Measurements from ENCODE around the gene MET.

DNA sequence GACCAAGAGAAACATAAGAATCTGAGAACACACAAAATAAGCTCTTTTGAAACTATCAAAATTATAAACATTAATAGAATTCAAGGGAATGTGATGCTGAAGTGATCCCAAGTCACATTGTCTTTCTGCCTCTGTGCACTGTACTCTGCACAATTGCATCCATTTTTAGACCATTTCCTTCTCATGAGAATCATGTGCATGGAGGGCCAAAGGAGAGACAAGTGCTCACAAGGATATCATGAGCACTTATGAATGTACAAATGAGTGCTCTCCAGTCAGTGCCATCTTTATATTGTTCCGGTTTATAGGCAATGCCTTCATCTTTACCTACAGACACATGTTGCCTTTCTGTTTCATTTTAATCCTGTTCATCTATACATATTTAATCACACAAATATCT, 36.9 kb downstream of the MET start:
- TF ChIP-seq EZH2 (IDR thresholded peaks at IDR 0.05; ENCODE audit: borderline replicate concordance, insufficient read depth, low read length, poor library complexity, severe bottlenecking) = no peak
- no peak for TF ChIP-seq CTCF (IDR thresholded peaks at IDR 0.05; ENCODE audit: poor library complexity, severe bottlenecking)
- no peak for TF ChIP-seq EP300 (conservative IDR thresholded peaks at IDR 0.05; ENCODE audit: poor library complexity, severe bottlenecking)
- no peak for TF ChIP-seq POLR2AphosphoS5 (IDR thresholded peaks at IDR 0.05)
- TF ChIP-seq MXI1 (conservative IDR thresholded peaks at IDR 0.05; ENCODE audit: poor library complexity, severe bottlenecking) = no peak
- TF ChIP-seq SMC3 (conservative IDR thresholded peaks at IDR 0.05; ENCODE audit: poor library complexity) = no peak
- TF ChIP-seq TAF1 (IDR thresholded peaks at IDR 0.05; ENCODE audit: low read depth) = no peak
- TF ChIP-seq, protein P1, sequence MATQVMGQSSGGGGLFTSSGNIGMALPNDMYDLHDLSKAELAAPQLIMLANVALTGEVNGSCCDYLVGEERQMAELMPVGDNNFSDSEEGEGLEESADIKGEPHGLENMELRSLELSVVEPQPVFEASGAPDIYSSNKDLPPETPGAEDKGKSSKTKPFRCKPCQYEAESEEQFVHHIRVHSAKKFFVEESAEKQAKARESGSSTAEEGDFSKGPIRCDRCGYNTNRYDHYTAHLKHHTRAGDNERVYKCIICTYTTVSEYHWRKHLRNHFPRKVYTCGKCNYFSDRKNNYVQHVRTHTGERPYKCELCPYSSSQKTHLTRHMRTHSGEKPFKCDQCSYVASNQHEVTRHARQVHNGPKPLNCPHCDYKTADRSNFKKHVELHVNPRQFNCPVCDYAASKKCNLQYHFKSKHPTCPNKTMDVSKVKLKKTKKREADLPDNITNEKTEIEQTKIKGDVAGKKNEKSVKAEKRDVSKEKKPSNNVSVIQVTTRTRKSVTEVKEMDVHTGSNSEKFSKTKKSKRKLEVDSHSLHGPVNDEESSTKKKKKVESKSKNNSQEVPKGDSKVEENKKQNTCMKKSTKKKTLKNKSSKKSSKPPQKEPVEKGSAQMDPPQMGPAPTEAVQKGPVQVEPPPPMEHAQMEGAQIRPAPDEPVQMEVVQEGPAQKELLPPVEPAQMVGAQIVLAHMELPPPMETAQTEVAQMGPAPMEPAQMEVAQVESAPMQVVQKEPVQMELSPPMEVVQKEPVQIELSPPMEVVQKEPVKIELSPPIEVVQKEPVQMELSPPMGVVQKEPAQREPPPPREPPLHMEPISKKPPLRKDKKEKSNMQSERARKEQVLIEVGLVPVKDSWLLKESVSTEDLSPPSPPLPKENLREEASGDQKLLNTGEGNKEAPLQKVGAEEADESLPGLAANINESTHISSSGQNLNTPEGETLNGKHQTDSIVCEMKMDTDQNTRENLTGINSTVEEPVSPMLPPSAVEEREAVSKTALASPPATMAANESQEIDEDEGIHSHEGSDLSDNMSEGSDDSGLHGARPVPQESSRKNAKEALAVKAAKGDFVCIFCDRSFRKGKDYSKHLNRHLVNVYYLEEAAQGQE (IDR thresholded peaks at IDR 0.05; ENCODE audit: borderline replicate concordance) = no peak
- no peak for TF ChIP-seq RAD21 (conservative IDR thresholded peaks at IDR 0.05)
